Sigmoid colon (tissue), 7 donors: ENCODE measurements around the gene DPP3. TPM values are rescaled to one million over a fixed set of nuclear protein-coding genes. Genes with fewer than 3 reads are reported as not detected.

Source experiments
- DNase-seq: peaks from one replicate; pipeline ENCODE4 v3.0.0-alpha.2; 2019
- H3K27ac ChIP-seq, 4 donors: fragments of 200-600 bp; sonication (generic); one replicate each; pipeline ENCODE4 v1.5.1; 2016 to 2019; ENCODE audit warnings: mild to moderate bottlenecking in 1 of 4
- H3K27me3 ChIP-seq, 3 donors: fragments of 200-600 bp; sonication (generic); one replicate each; pipeline ENCODE4 v1.5.1; 2019; ENCODE audit warnings: mild to moderate bottlenecking in 1 of 3
- H3K36me3 ChIP-seq, 4 donors: fragments of 200-600 bp; sonication (generic); one replicate each; pipeline ENCODE4 v1.5.1; 2016 to 2019
- H3K4me1 ChIP-seq, 4 donors: fragments of 200-600 bp; sonication (generic); one replicate each; pipeline ENCODE4 v1.5.1; 2017 to 2019
- H3K4me3 ChIP-seq, 4 donors: fragments of 200-600 bp; sonication (generic); one replicate each; pipeline ENCODE4 v1.5.1; 2017 to 2019; ENCODE audit warnings: mild to moderate bottlenecking in 2 of 4, moderate library complexity in 1 of 4
- H3K9me3 ChIP-seq, 4 donors: fragments of 200-600 bp in 3 of 4; sonication (generic) in 3 of 4; one replicate each; pipeline versions ENCODE4 v1.5.1 to v1.6.1; 2013 to 2019
- EP300 ChIP-seq, 4 donors: sonication (generic); formaldehyde crosslinking; IDR thresholded peaks; one replicate each; pipeline ENCODE4 v1.6.1; 2017; ENCODE audit warnings: antibody characterized with exemption in 4 of 4
- POLR2A ChIP-seq, 2 donors: fragments of 450-650 bp; IDR thresholded peaks; one replicate each; pipeline ENCODE4 v1.6.1; 2016; ENCODE audit warnings: antibody characterized with exemption in 2 of 2, mild to moderate bottlenecking in 2 of 2, moderate library complexity in 2 of 2
- POLR2AphosphoS5 ChIP-seq, 4 donors: sonication (generic); formaldehyde crosslinking; IDR thresholded peaks; one replicate each; pipeline ENCODE4 v1.6.1; 2017; ENCODE audit warnings: antibody characterized with exemption in 4 of 4
- WGBS, 2 donors: extraction: QIAGEN DNeasy Blood & Tissue Kit; methylation state at CpG; one replicate each; pipeline ENCODE4 v1.1.7; 2013; 5-methylcytosine and 5-hydroxymethylcytosine counted together
- intact Hi-C: fragments of 100-400 bp; cut with DNase I; formaldehyde crosslinking; loops from one replicate; pipeline ENCODE4 v1.15.1; 2023
- polyA plus RNA-seq, 3 donors: library from polyadenylated mRNA; stranded (reverse); fragments of 200-250 nt; gene quantifications; one replicate each; pipeline ENCODE4 v1.2.3, GENCODE V29; 2013
- total RNA-seq, 4 donors: library from RNA; depleted of rRNA; stranded (reverse); fragments of >200 nt; gene quantifications; one replicate each; pipeline ENCODE4 v1.1.0, GENCODE V29; 2016
- TF ChIP-seq, protein P1 (sequence below), 4 experiments: fragments of 450-650 bp in 3 of 4; fragments of 200-600 bp in 1 of 4; IDR thresholded peaks; one replicate each; pipeline ENCODE4 v1.5.1; 2016 to 2019; ENCODE audit warnings: antibody characterized with exemption in 4 of 4, mild to moderate bottlenecking in 3 of 4, moderate library complexity in 2 of 4
- donor health status: healthy with polysubstance abuse.
- donor health status: Bipolar disorder and iron deficiency.
- donor health status: healthy.

Gene DPP3
- total and polyA plus RNA-seq, 7 donors = 5.1 to 86.5 (median 15.5) TPM

DNA sequence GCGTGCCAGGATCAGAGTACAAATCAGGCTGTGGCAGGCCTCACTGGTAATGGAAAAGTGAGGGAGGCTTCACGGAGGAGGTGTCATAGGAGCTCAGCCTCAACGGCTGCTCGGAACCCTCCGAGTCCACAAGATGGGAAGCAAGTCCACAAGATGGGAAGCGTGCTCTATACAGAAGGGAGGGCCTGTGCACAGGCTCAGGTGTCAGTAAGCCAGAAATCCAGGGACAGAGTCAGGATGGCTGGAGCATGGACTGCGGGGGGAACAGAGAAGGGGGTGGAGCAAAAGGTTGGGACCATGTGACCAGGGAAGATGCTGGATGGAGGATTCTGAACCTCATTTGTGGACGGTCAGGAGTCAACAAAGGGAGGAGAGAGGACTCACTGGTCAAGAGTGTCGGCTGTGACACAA lies 3.4 kb upstream of the DPP3 start:
- DNase-seq = no peak
- TF ChIP-seq EP300 (IDR thresholded peaks at IDR 0.05) (no peak), POLR2A (IDR thresholded peaks at IDR 0.05) (no peak), POLR2AphosphoS5 (IDR thresholded peaks at IDR 0.05) (no peak)
- TF ChIP-seq, protein P1, sequence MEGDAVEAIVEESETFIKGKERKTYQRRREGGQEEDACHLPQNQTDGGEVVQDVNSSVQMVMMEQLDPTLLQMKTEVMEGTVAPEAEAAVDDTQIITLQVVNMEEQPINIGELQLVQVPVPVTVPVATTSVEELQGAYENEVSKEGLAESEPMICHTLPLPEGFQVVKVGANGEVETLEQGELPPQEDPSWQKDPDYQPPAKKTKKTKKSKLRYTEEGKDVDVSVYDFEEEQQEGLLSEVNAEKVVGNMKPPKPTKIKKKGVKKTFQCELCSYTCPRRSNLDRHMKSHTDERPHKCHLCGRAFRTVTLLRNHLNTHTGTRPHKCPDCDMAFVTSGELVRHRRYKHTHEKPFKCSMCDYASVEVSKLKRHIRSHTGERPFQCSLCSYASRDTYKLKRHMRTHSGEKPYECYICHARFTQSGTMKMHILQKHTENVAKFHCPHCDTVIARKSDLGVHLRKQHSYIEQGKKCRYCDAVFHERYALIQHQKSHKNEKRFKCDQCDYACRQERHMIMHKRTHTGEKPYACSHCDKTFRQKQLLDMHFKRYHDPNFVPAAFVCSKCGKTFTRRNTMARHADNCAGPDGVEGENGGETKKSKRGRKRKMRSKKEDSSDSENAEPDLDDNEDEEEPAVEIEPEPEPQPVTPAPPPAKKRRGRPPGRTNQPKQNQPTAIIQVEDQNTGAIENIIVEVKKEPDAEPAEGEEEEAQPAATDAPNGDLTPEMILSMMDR (IDR thresholded peaks at IDR 0.05) = no peak
- no peak overlapping the region for H3K27ac ChIP-seq
- H3K27me3 ChIP-seq = no peaks in the 10 kb centered on the region
- no peak overlapping the region for H3K4me3 ChIP-seq
- H3K4me1 ChIP-seq = peaks cover 0 to 21% (median 11%) of the 10 kb centered on the region in 4 donors
- no peaks in the 10 kb centered on the region for H3K9me3 ChIP-seq
- intact Hi-C loops = no loop called here
- peaks cover 16 to 44% (median 26%) of the 10 kb centered on the region in 4 donors for H3K36me3 ChIP-seq
- WGBS, 2 donors = 78 to 80% methylated on average over 9 of the region's 9 CpGs

DNA sequence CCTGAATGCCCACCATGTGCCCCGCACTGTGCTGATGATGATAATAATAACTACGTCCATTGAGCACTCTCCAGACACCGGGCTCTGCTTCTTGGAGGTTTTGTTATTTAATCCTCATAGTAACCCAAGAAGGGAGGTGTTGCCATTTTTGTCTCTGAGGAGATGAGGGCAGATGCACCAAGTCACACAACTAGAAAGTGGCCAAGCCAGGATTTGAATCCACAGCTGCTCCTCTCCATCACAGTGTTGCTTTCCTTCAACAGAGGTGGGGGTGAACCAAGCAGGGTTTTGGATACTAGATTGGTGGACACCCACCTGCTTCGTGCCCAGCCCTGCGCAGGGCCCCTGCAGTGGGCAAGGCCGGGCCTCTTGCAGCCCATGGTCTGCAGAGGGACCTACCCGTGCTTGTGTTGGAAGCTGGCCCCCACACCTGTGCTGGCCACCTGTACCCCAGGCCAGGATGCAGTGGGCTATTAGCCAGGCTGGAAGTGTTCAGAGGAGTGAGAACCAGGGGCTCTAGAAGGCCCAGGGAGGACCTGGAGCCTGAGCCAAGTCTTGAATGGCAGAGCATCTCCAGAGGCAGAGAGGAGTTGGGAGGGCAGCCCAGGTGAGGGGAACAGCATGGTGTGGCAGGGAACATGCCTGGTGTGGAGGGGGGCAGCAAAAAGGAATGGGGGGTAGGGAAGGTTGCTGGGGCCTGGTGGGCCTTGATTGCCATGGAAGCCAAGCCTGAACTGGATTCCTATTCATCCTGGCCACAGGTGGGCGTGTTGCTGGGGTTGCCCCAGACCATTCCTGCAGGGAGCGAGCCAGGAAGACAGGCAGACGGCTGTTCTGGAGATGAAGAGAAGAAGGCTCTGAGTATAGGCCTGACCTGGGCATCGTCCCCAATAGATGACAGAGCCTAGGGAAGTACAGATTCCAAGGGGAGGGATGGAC lies 2.7 kb upstream of the DPP3 start:
- H3K27ac ChIP-seq = no peak overlapping the region
- 91% methylated on average over 11 of the region's 11 CpGs for WGBS, 2 donors

DNA sequence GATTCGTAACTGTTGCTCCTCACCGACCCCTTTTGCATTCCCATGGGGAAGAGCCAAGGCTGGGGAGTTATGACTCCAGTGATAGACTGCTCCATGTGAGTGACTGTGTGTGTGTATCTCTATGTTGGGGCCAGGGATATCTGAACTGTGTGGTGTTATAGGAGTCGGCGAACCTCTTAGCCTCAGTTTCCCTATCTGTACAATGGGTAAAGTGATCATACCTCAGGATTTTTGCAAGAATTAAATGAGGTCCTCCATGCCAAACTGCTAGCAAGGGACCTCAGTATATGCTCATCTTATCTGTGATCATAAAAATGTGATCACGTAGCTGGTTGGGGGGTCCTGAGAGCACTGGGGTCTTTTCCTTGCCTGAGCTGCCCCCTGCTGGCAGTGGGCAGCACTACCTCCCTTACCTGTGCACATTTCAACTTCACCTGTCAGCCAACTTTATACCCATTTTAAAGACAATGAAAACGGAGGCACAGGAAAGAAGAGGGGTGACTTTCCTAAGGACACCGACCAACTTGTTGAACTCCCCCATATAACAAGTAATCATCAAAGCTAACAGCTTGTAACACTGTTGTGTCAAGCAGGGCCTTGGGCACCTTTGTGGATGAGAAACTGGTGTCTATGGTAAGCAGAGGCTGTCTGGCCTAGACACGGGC lies 1.4 kb upstream of the DPP3 start:
- intact Hi-C loops = loop anchor here (1.0 kb wide), 1 partner anchor 12 kb away; no protein-coding TSS in a partner anchor
- TF ChIP-seq POLR2A (IDR thresholded peaks at IDR 0.05) = no peak
- TF ChIP-seq, protein P1 (IDR thresholded peaks at IDR 0.05) = peak; percentile 32 to 67 (median 61)
- DNase-seq = no peak
- H3K36me3 ChIP-seq = peaks cover 0 to 28% (median 8%) of the 10 kb centered on the region in 4 donors
- H3K4me1 ChIP-seq = peaks cover 0 to 21% (median 11%) of the 10 kb centered on the region in 4 donors
- H3K27me3 ChIP-seq = no peaks in the 10 kb centered on the region
- H3K27ac ChIP-seq = peak overlapping the region; percentile 90 to 93 (median 92)
- WGBS, 2 donors = 48 to 51% methylated on average over 8 of the region's 8 CpGs
- H3K4me3 ChIP-seq = peak overlapping the region; percentile 56 to 75 (median 64)
- no peaks in the 10 kb centered on the region for H3K9me3 ChIP-seq

More for the DNA sequence above, 2.7 kb upstream of the DPP3 start:
- Histone ChIP-seq H3K4me1 (peaks cover 0 to 21% (median 11%) of the 10 kb centered on the region in 4 donors), H3K36me3 (peaks cover 12 to 37% (median 21%) of the 10 kb centered on the region in 4 donors), H3K9me3 (no peaks in the 10 kb centered on the region), H3K4me3 (no peak overlapping the region), H3K27me3 (no peaks in the 10 kb centered on the region)
- no peak for DNase-seq
- intact Hi-C loops = no loop called here
- no peak for TF ChIP-seq EP300 (IDR thresholded peaks at IDR 0.05)
- TF ChIP-seq, protein P1 (IDR thresholded peaks at IDR 0.05) = no peak
- no peak for TF ChIP-seq POLR2A (IDR thresholded peaks at IDR 0.05)
- TF ChIP-seq POLR2AphosphoS5 (IDR thresholded peaks at IDR 0.05) = no peak

DNA sequence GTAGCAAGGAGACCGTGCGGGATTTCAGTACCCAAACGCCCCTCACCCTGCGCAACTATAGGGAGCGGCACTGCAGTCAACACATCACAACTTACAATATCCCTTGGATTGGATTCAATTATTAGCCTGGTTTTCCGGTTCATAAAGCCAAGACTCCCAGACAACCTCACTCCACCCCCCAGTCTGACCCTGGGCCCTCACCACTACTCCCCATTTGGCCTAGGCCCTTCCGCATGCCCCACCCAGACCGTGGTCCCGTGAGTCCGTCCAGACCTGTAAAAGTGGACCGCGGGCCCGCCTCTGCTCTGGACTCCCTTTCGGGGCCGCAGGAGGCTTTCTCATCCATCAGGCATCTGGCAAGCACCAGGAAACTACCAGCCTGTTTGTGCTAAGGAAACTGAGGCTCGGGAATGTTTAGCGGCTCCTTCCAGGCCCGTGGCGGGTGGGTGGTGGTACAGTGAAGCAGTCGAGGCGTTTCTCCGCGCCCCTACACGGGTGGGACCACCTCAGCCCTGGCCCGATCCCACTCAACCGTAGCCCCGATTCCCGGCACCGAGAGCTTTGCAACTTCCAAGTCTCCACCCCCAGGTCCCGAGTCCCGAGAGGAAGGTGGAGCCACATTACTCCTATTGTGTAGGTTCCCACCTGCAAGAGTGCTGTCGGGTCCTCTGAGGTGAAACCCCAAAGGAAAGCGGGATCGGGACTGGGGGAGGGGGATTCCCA lies 679 bp upstream of the DPP3 start:
- Histone ChIP-seq H3K4me3 (peak overlapping the region; percentile 56 to 75 (median 64)), H3K9me3 (no peaks in the 10 kb centered on the region), H3K27me3 (no peaks in the 10 kb centered on the region), H3K4me1 (peaks cover 0 to 21% (median 11%) of the 10 kb centered on the region in 4 donors), H3K36me3 (peaks cover 0 to 28% (median 3%) of the 10 kb centered on the region in 4 donors), H3K27ac (peak overlapping the region; percentile 90 to 93 (median 92))
- intact Hi-C loops = loop anchor here (1.0 kb wide), 1 partner anchor 12 kb away; no protein-coding TSS in a partner anchor
- 1 to 4% methylated on average over 34 of the region's 34 CpGs for WGBS, 2 donors
- TF ChIP-seq POLR2AphosphoS5 (IDR thresholded peaks at IDR 0.05) (no peak), EP300 (IDR thresholded peaks at IDR 0.05) (no peak), POLR2A (IDR thresholded peaks at IDR 0.05) (no peak)
- TF ChIP-seq, protein P1 (IDR thresholded peaks at IDR 0.05) = no peak
- DNase-seq = peak; percentile 81
